ENCODE data around the gene NCS1. TPM values are rescaled to one million over a fixed set of nuclear protein-coding genes. Genes with fewer than 3 reads are reported as not detected.
A peak's percentile ranks its signal among the peaks of the same experiment; 100 is the strongest.

NCS1 gene
- total and polyA plus RNA-seq, 9 of the 15 experiments (the other 6 are each of a cell fraction or from before 2014, with no cell fraction given), result 0.28 to 27.0 (median 9.6) TPM

- TF ChIP-seq GTF3C2 (IDR thresholded peaks at IDR 0.05; ENCODE audit: borderline replicate concordance, extremely low read depth, insufficient read length), result no peak
- TF ChIP-seq ZC3H11A (IDR thresholded peaks at IDR 0.05; ENCODE audit: low read depth, low read length), result no peak
- TF ChIP-seq NRF1 (conservative IDR thresholded peaks at IDR 0.05 in 1 of 2, IDR thresholded peaks at IDR 0.05 in 1 of 2), result peak in 1 of 2 experiments; percentile 27; a peak in 1 of 4 replicates
- no peak for TF ChIP-seq ZNF655 (CRISPR knock-in tag; IDR thresholded peaks at IDR 0.05)
- TF ChIP-seq TFAP4 (CRISPR knock-in tag; IDR thresholded peaks at IDR 0.05; ENCODE audit: borderline replicate concordance), result peak; percentile 39; the same call in 1 of the 2 replicates
- TF ChIP-seq BCOR (IDR thresholded peaks at IDR 0.05), result peak; percentile 84
- peak in 1 of 2 experiments; percentile 43; a peak in 1 of 4 replicates for TF ChIP-seq TRIM24 (IDR thresholded peaks at IDR 0.05)
- TF ChIP-seq RBM25 (IDR thresholded peaks at IDR 0.05; ENCODE audit: low read depth, low read length, severe bottlenecking), result peak; percentile 89
- TF ChIP-seq ZBED1 (IDR thresholded peaks at IDR 0.05), result no peak
- TF ChIP-seq GTF2F1 (IDR thresholded peaks at IDR 0.05; ENCODE audit: low read depth, low read length), result no peak
- no peak for TF ChIP-seq ZNF592 (IDR thresholded peaks at IDR 0.05)
- TF ChIP-seq ETS2 (tag; IDR thresholded peaks at IDR 0.05; ENCODE audit: borderline replicate concordance, poor library complexity, severe bottlenecking), result no peak
- no peak for TF ChIP-seq CXXC5 (CRISPR knock-in tag; IDR thresholded peaks at IDR 0.05)
- TF ChIP-seq PCBP2 (IDR thresholded peaks at IDR 0.05; ENCODE audit: low read depth, low read length, poor library complexity, severe bottlenecking), result no peak
- no peak for TF ChIP-seq CGGBP1 (CRISPR knock-in tag; IDR thresholded peaks at IDR 0.05)
- TF ChIP-seq JUN (IDR thresholded peaks at IDR 0.05; ENCODE audit: borderline replicate concordance, low read depth, low read length), result no peak
- TF ChIP-seq JUN (CRISPR knock-in tag; IDR thresholded peaks at IDR 0.05; ENCODE audit: borderline replicate concordance), result no peak
These were observed 36.6 kb downstream of the NCS1 start (continued) for GRCh38 chr9:130208600-130209347.

All from K562 (cell line).